Natural killer cell (primary cell): ENCODE measurements around the gene AGPAT1. TPM values are rescaled to one million over a fixed set of nuclear protein-coding genes. Genes with fewer than 3 reads are reported as not detected.
A peak's percentile ranks its signal among the peaks of the same experiment; 100 is the strongest.

Experiments
- ATAC-seq, 3 donors: fragments of 150-1000 bp in 2 of 3; fragments of 200-7000 bp in 1 of 3; cut with Tn5 transposase; 1 replicate in 1 of 3; 2 replicates in 2 of 3; pipeline ENCODE4 v1.10.0; 2021; ENCODE audit warnings: mild to moderate bottlenecking in 2 of 3, moderate library complexity in 2 of 3
- DNase-seq, 2 donors: peaks; one replicate each; pipeline versions ENCODE4 v3.0.0 to v3.0.0-alpha.2; 2013 to 2021; ENCODE audit warnings: mixed read lengths in 1 of 2
- H3K27ac ChIP-seq: one replicate; pipeline ENCODE4 v1.5.1; 2013; ENCODE audit warnings: mild to moderate bottlenecking, low read length
- H3K27me3 ChIP-seq: one replicate; pipeline ENCODE4 v1.6.1; 2013; ENCODE audit warnings: low read length; ENCODE audit not compliant: control insufficient read depth, insufficient read depth
- H3K36me3 ChIP-seq: one replicate; pipeline ENCODE4 v1.6.1; 2013; ENCODE audit warnings: low read length; ENCODE audit not compliant: control insufficient read depth, insufficient read depth
- H3K4me1 ChIP-seq: one replicate; pipeline ENCODE4 v1.6.1; 2013; ENCODE audit warnings: low read length; ENCODE audit not compliant: control insufficient read depth, insufficient read depth
- H3K4me3 ChIP-seq: one replicate; pipeline ENCODE4 v1.5.1; 2013; ENCODE audit warnings: low read length
- H3K9me3 ChIP-seq: one replicate; pipeline ENCODE4 v1.6.1; 2013; ENCODE audit warnings: low read length; ENCODE audit not compliant: control insufficient read depth, insufficient read depth
- H3K27ac Mint-ChIP-seq, 2 donors: one replicate each; pipeline ENCODE4 v1.8.0; 2022; ENCODE audit warnings: mild to moderate bottlenecking in 2 of 2, mixed read lengths in 2 of 2, moderate library complexity in 1 of 2
- H3K27me3 Mint-ChIP-seq, 2 donors: one replicate each; pipeline ENCODE4 v1.8.0; 2022; ENCODE audit warnings: low read depth in 2 of 2, mixed read lengths in 2 of 2
- H3K36me3 Mint-ChIP-seq: one replicate; pipeline ENCODE4 v1.8.0; 2022; ENCODE audit warnings: mixed read lengths
- H3K4me1 Mint-ChIP-seq, 2 donors: one replicate each; pipeline ENCODE4 v1.8.0; 2022; ENCODE audit warnings: mixed read lengths in 2 of 2
- H3K4me3 Mint-ChIP-seq: one replicate; pipeline ENCODE4 v1.8.0; 2022; ENCODE audit warnings: mild to moderate bottlenecking, moderate library complexity, mixed read lengths
- H3K9me3 Mint-ChIP-seq, 2 donors: one replicate each; pipeline ENCODE4 v1.8.0; 2022; ENCODE audit warnings: mixed read lengths in 2 of 2
- WGBS: methylation state at CpG from one replicate; pipeline ENCODE4 v1.1.7; 2013; ENCODE audit warnings: missing lambda C conversion rate; ENCODE audit not compliant: insufficient coverage; 5-methylcytosine and 5-hydroxymethylcytosine counted together
- intact Hi-C: fragments of 100-400 bp; cut with micrococcal nuclease; formaldehyde crosslinking; loops from one replicate; pipeline ENCODE4 v1.14.2; 2022
- total RNA-seq, 4 donors: library from RNA; stranded (reverse); fragments of 120-200 nt in 1 of 4; gene quantifications; one replicate each; pipeline versions ENCODE4 v1.2.3 to v1.2.4, GENCODE V29; 2013 to 2022
- TF ChIP-seq, protein P1 (sequence below): fragments of 200-600 bp; IDR thresholded peaks from one replicate; pipeline ENCODE4 v1.8.0; 2022; ENCODE audit warnings: antibody characterized with exemption

Gene AGPAT1
- total RNA-seq, 3 donors from 2014 or later (not counting 1 experiment from before 2014, with no cell fraction given): 29.5 to 31.9 (median 31.2) TPM

DNA sequence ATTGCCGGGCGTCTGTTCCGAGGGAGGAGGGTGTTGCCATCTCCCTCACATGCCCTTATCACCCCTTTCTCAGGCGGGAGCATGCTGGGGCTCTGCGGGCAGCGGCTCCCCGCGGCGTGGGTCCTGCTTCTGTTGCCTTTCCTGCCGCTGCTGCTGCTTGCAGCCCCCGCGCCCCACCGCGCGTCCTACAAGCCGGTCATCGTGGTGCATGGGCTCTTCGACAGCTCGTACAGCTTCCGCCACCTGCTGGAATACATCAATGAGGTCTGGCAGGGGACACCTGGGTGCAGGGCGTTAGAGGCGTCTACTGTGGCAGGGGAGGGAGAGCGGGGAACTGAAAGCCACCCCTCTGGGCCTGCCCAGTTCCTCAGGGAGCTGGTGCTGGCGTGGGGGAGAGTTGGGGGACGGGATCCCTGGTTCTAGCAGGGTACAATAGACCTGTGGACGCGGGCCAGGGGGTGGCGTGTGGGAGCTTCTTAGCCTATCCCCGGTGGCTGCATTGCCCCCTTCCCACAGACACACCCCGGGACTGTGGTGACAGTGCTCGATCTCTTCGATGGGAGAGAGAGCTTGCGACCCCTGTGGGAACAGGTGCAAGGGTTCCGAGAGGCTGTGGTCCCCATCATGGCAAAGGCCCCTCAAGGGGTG is 21.2 kb downstream of the AGPAT1 start:
- ATAC-seq (peak; percentile 67 to 82 (median 73)), DNase-seq (peak; percentile 61 to 83)
- Histone ChIP-seq H3K36me3 (peaks cover 9% of the 10 kb centered on the region), H3K27me3 (peaks cover 8% of the 10 kb centered on the region), H3K4me1 (peaks cover 29% of the 10 kb centered on the region), H3K4me3 (peak overlapping the region; percentile 68), H3K27ac (peak overlapping the region; percentile 68), H3K9me3 (no peaks in the 10 kb centered on the region)
- WGBS: 3% methylated on average over 34 of the region's 34 CpGs
- TF ChIP-seq, protein P1, sequence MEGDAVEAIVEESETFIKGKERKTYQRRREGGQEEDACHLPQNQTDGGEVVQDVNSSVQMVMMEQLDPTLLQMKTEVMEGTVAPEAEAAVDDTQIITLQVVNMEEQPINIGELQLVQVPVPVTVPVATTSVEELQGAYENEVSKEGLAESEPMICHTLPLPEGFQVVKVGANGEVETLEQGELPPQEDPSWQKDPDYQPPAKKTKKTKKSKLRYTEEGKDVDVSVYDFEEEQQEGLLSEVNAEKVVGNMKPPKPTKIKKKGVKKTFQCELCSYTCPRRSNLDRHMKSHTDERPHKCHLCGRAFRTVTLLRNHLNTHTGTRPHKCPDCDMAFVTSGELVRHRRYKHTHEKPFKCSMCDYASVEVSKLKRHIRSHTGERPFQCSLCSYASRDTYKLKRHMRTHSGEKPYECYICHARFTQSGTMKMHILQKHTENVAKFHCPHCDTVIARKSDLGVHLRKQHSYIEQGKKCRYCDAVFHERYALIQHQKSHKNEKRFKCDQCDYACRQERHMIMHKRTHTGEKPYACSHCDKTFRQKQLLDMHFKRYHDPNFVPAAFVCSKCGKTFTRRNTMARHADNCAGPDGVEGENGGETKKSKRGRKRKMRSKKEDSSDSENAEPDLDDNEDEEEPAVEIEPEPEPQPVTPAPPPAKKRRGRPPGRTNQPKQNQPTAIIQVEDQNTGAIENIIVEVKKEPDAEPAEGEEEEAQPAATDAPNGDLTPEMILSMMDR: peak; percentile 59
- H3K27ac Mint-ChIP-seq: peak overlapping the region; percentile 90 to 98
- H3K36me3 Mint-ChIP-seq: peaks cover 6% of the 10 kb centered on the region
- H3K9me3 Mint-ChIP-seq: no peaks in the 10 kb centered on the region
- H3K27me3 Mint-ChIP-seq: peaks cover 8 to 15% of the 10 kb centered on the region in 2 donors
- peaks cover 35 to 45% of the 10 kb centered on the region in 2 donors for H3K4me1 Mint-ChIP-seq
- intact Hi-C loops: loop anchor here (1.0 to 2.0 kb wide), 5 partner anchors 24 to 68 kb away; partner anchors contain the start of genes FKBPL and RNF5
- peak overlapping the region; percentile 96 for H3K4me3 Mint-ChIP-seq

DNA sequence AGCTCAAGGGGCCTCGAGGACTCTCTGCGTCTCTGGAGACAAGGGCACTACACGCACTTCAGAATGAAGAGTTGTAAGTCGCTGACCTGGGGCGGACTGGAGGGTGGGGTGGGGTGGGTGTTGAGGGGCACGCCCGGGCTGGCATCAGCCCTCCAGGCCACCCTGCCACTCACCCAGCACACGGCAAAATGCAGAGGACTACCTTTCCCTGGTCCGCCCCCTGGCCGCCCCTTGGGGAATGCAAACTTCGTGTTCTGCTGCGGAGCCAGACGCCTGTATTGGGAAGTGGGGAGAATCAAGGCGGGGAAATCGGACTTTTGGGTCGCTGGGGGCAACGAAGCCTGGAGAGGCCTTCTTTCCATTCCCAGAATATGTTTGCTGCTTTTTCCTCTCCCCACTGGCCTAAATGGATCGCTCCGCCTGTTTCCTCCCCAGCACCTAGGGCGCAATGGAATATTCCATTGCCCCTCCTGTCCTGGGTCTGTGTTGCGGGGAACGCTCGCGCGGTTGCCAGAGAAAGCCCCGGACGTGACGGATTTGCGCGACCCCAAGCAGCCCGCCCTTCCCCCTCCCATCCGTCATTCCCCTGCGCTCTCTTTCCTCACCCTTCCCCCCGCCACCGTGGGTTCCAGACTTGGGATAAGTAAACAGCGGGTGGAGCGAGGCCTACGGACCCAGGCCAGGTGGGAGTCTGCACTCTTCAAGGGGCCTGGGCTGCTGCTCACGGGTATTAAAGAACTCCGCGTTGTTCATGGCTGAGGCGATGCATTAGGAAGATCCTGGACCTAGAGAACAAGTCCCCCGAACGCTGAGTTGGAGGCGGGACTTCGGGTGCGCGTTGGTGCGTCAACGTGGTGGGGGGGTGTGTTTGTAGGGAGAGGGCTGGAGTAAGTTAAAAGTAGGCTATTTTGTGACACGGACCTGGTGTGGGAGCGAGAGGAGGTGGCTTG is 22.0 kb downstream of the AGPAT1 start, which contains the start of gene PPT2:
TSS of gene PPT2 (plus strand) at position 578 of the 950 bp plus-strand sequence. CDS start 454 bp downstream, outside the sequence.
- H3K4me1 Mint-ChIP-seq: peaks cover 38 to 49% of the 10 kb centered on the region in 2 donors
- TF ChIP-seq, protein P1: no peak
- H3K27ac ChIP-seq: peak within 1 kb of the TSS; percentile 68
- H3K4me3 ChIP-seq: peak within 1 kb of the TSS; percentile 68
- H3K27me3 Mint-ChIP-seq: peaks cover 10 to 19% of the 10 kb centered on the region in 2 donors
- peaks cover 6% of the 10 kb centered on the region for H3K36me3 Mint-ChIP-seq
- H3K9me3 ChIP-seq: no peaks in the 10 kb centered on the region
- intact Hi-C loops: loop anchor here (1.0 to 2.0 kb wide), 5 partner anchors 24 to 67 kb away; partner anchors contain the start of genes FKBPL and RNF5
- ATAC-seq: peak; percentile 74 to 84 (median 78)
- peaks cover 37% of the 10 kb centered on the region for H3K4me1 ChIP-seq
- no peaks in the 10 kb centered on the region for H3K9me3 Mint-ChIP-seq
- peaks cover 12% of the 10 kb centered on the region for H3K27me3 ChIP-seq
- H3K36me3 ChIP-seq: peaks cover 9% of the 10 kb centered on the region
- H3K27ac Mint-ChIP-seq: peak within 1 kb of the TSS; percentile 90 to 98
- whole genome bisulfite sequencing: 6% methylated on average over 52 of the region's 52 CpGs
- DNase-seq: peak; percentile 74 to 90
- peak within 1 kb of the TSS; percentile 96 for H3K4me3 Mint-ChIP-seq

DNA sequence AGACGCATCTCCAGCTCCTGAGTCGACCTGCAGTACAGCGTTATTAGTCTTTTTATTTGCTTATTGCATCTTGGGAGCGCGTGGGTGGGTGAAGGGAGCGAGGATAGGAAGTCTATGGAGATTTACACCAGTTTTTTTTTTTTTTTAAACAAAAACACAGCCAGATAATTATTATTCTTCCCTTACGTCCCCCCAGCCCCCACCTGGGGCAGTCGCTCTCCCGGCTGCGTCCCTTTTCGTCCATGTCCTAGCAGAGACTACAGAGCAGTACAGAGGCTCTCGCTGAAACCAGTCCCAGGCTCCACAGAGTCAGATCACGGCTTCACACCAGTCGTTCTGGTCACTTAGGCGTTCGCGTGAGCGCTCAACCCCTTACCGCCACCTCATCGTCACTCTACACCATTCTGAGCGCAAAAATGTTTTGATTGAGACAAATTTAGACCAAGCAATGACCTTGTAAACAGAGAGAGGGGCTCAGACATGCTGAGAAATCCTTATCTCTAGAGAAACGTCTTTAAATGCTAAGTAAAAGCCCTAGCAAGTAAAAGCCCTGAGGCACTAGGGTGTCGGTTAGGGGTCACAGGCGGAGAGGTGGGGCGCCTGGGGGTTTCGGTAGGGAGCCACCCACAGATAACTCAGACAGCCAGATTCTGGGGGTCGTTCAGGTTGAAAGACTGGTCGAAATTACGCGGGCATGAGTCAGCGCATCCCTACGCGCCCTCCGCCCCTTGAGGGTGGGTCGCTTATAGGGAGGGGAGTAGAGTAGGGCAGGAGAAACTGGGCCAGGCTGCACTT is 22.9 kb downstream of the AGPAT1 start:
- no peak overlapping the region for H3K4me3 ChIP-seq
- ATAC-seq: no peak
- no peaks in the 10 kb centered on the region for H3K9me3 Mint-ChIP-seq
- no peaks in the 10 kb centered on the region for H3K9me3 ChIP-seq
- peaks cover 2% of the 10 kb centered on the region for H3K36me3 ChIP-seq
- peak overlapping the region; percentile 90 to 98 for H3K27ac Mint-ChIP-seq
- TF ChIP-seq, protein P1: no peak
- peaks cover 45% of the 10 kb centered on the region for H3K4me1 ChIP-seq
- intact Hi-C loops: no loop called here
- H3K4me3 Mint-ChIP-seq: peak overlapping the region; percentile 78
- H3K36me3 Mint-ChIP-seq: no peaks in the 10 kb centered on the region
- H3K27ac ChIP-seq: peak overlapping the region; percentile 53
- H3K4me1 Mint-ChIP-seq: peaks cover 46 to 58% of the 10 kb centered on the region in 2 donors
- peaks cover 19% of the 10 kb centered on the region for H3K27me3 ChIP-seq
- peaks cover 19 to 27% of the 10 kb centered on the region in 2 donors for H3K27me3 Mint-ChIP-seq
- no peak for DNase-seq
- 61% methylated on average over 31 of the region's 35 CpGs for WGBS
